ENCODE data around the gene MTAP.

The MTAP gene

GRCh38 chr9:21936161-21936560 lies 133.7 kb downstream of the MTAP start:
- no peaks in the 10 kb centered on the region for H3K79me2 ChIP-seq (ENCODE audit: low read length)
- H3K4me2 ChIP-seq (ENCODE audit: low read length) = no peak overlapping the region
- H3K4me1 ChIP-seq (ENCODE audit: low read length) = no peaks in the 10 kb centered on the region
- no peaks in the 10 kb centered on the region for H3K36me3 ChIP-seq (replicated peaks; ENCODE audit: low read depth, low read length)
- H3K4me3 ChIP-seq (ENCODE audit: low read length) = no peak overlapping the region
- H2AFZ ChIP-seq (ENCODE audit: low read depth, low read length) = no peak overlapping the region
- no peaks in the 10 kb centered on the region for H3K9me3 ChIP-seq (ENCODE audit: insufficient read depth, low read length)
- TF ChIP-seq CTCF (IDR thresholded peaks at IDR 0.05; ENCODE audit: low read depth, low read length) (no peak), EZH2phosphoT487 (IDR thresholded peaks at IDR 0.05; ENCODE audit: low read depth) (no peak)
- no peak overlapping the region for H3K9ac ChIP-seq (ENCODE audit: low read length)
- H4K20me1 ChIP-seq (ENCODE audit: insufficient read depth, low read length) = no peaks in the 10 kb centered on the region
- no peaks in the 10 kb centered on the region for H3K27me3 ChIP-seq (ENCODE audit: low read depth, low read length)
- H3K27ac ChIP-seq (ENCODE audit: low read length) = no peak overlapping the region

GRCh38 chr9:21941337-21941995 lies 139.0 kb downstream of the MTAP start:
- Histone ChIP-seq H3K4me1 (ENCODE audit: low read length) (no peaks in the 10 kb centered on the region), H3K27ac (ENCODE audit: low read length) (no peak overlapping the region), H4K20me1 (ENCODE audit: insufficient read depth, low read length) (no peaks in the 10 kb centered on the region), H3K9me3 (ENCODE audit: insufficient read depth, low read length) (no peaks in the 10 kb centered on the region), H3K4me3 (ENCODE audit: low read length) (no peak overlapping the region), H3K4me2 (ENCODE audit: low read length) (no peak overlapping the region), H3K79me2 (ENCODE audit: low read length) (no peaks in the 10 kb centered on the region), H3K36me3 (replicated peaks; ENCODE audit: low read depth, low read length) (no peaks in the 10 kb centered on the region), H3K27me3 (ENCODE audit: low read depth, low read length) (no peaks in the 10 kb centered on the region), H3K9ac (ENCODE audit: low read length) (no peak overlapping the region), H2AFZ (ENCODE audit: low read depth, low read length) (no peak overlapping the region)
- TF ChIP-seq CTCF (IDR thresholded peaks at IDR 0.05; ENCODE audit: low read depth, low read length) (no peak), EZH2phosphoT487 (IDR thresholded peaks at IDR 0.05; ENCODE audit: low read depth) (no peak)

GRCh38 chr9:21943464-21943863 lies 141.0 kb downstream of the MTAP start:
- no peak overlapping the region for H3K9ac ChIP-seq (ENCODE audit: low read length)
- no peaks in the 10 kb centered on the region for H3K27me3 ChIP-seq (ENCODE audit: low read depth, low read length)
- H3K27ac ChIP-seq (ENCODE audit: low read length) = no peak overlapping the region
- H3K9me3 ChIP-seq (ENCODE audit: insufficient read depth, low read length) = no peaks in the 10 kb centered on the region
- no peaks in the 10 kb centered on the region for H3K36me3 ChIP-seq (replicated peaks; ENCODE audit: low read depth, low read length)
- H2AFZ ChIP-seq (ENCODE audit: low read depth, low read length) = no peak overlapping the region
- H4K20me1 ChIP-seq (ENCODE audit: insufficient read depth, low read length) = no peaks in the 10 kb centered on the region
- H3K4me2 ChIP-seq (ENCODE audit: low read length) = no peak overlapping the region
- no peak overlapping the region for H3K4me3 ChIP-seq (ENCODE audit: low read length)
- no peaks in the 10 kb centered on the region for H3K4me1 ChIP-seq (ENCODE audit: low read length)
- TF ChIP-seq CTCF (IDR thresholded peaks at IDR 0.05; ENCODE audit: low read depth, low read length) (no peak), EZH2phosphoT487 (IDR thresholded peaks at IDR 0.05; ENCODE audit: low read depth) (no peak)
- H3K79me2 ChIP-seq (ENCODE audit: low read length) = no peaks in the 10 kb centered on the region

GRCh38 chr9:21945606-21946005 lies 143.2 kb downstream of the MTAP start:
- H3K36me3 ChIP-seq (replicated peaks; ENCODE audit: low read depth, low read length) = no peaks in the 10 kb centered on the region
- no peak overlapping the region for H3K4me3 ChIP-seq (ENCODE audit: low read length)
- no peaks in the 10 kb centered on the region for H3K79me2 ChIP-seq (ENCODE audit: low read length)
- no peak overlapping the region for H3K9ac ChIP-seq (ENCODE audit: low read length)
- H2AFZ ChIP-seq (ENCODE audit: low read depth, low read length) = no peak overlapping the region
- no peak overlapping the region for H3K27ac ChIP-seq (ENCODE audit: low read length)
- H3K4me1 ChIP-seq (ENCODE audit: low read length) = no peaks in the 10 kb centered on the region
- no peak for TF ChIP-seq EZH2phosphoT487 (IDR thresholded peaks at IDR 0.05; ENCODE audit: low read depth)
- TF ChIP-seq CTCF (IDR thresholded peaks at IDR 0.05; ENCODE audit: low read depth, low read length) = no peak
- H3K9me3 ChIP-seq (ENCODE audit: insufficient read depth, low read length) = no peaks in the 10 kb centered on the region
- no peaks in the 10 kb centered on the region for H3K27me3 ChIP-seq (ENCODE audit: low read depth, low read length)
- no peak overlapping the region for H3K4me2 ChIP-seq (ENCODE audit: low read length)
- H4K20me1 ChIP-seq (ENCODE audit: insufficient read depth, low read length) = no peaks in the 10 kb centered on the region
